Activated T-cell treated with anti-CD3 and anti-CD28 coated beads for 24 hours (primary cell): ENCODE measurements around the gene PRMT7.
"Not testable (repeated sequence)": the region's sequence is repeated elsewhere in the genome, so short reads cannot be mapped to it uniquely, and the experiment has no call there.

Experiments
- DNase-seq: peaks from one replicate; pipeline ENCODE4 v3.0.0-alpha.2; 2020; ENCODE audit warnings: low read depth

PRMT7 gene

GRCh38 chr16:68283801-68284598, 26.8 kb upstream of the PRMT7 start:
- DNase-seq: no peak

- DNase-seq: no peak
These were observed 26.0 kb upstream of the PRMT7 start for GRCh38 chr16:68284847-68285246.

- no peak for DNase-seq
These were observed 25.1 kb upstream of the PRMT7 start for GRCh38 chr16:68285683-68286082.

GRCh38 chr16:68286153-68287074, 24.4 kb upstream of the PRMT7 start:
- no peak for DNase-seq

GRCh38 chr16:68287276-68288251, 23.3 kb upstream of the PRMT7 start:
- no peak for DNase-seq

- DNase-seq: no peak
These were observed 22.6 kb upstream of the PRMT7 start for GRCh38 chr16:68288252-68288650.

GRCh38 chr16:68288796-68289195, 22.0 kb upstream of the PRMT7 start:
- DNase-seq: not testable (repeated sequence)

- no peak for DNase-seq
These were observed 21.6 kb upstream of the PRMT7 start for GRCh38 chr16:68289202-68289601.

- no peak for DNase-seq
These were observed 21.0 kb upstream of the PRMT7 start for GRCh38 chr16:68289621-68290329.

GRCh38 chr16:68290450-68290849, 20.4 kb upstream of the PRMT7 start:
- no peak for DNase-seq

GRCh38 chr16:68291227-68291626, 19.6 kb upstream of the PRMT7 start:
- no peak for DNase-seq

GRCh38 chr16:68292425-68292824, 18.4 kb upstream of the PRMT7 start:
- no peak for DNase-seq

- no peak for DNase-seq
These were observed 14.5 kb upstream of the PRMT7 start for GRCh38 chr16:68296291-68296690.

- DNase-seq: no peak
These were observed 14.1 kb upstream of the PRMT7 start for GRCh38 chr16:68296693-68297092.

GRCh38 chr16:68297908-68298307, 12.9 kb upstream of the PRMT7 start:
- no peak for DNase-seq

- no peak for DNase-seq
These were observed 12.5 kb upstream of the PRMT7 start for GRCh38 chr16:68298312-68298711.

- DNase-seq: no peak
These were observed 11.8 kb upstream of the PRMT7 start for GRCh38 chr16:68298907-68299561.

- DNase-seq: no peak
These were observed 11.0 kb upstream of the PRMT7 start for GRCh38 chr16:68299571-68300453.

- no peak for DNase-seq
These were observed 9.9 kb upstream of the PRMT7 start for GRCh38 chr16:68300734-68301459.
